Motor neuron (in vitro differentiated cells): Measurements from ENCODE around the gene LTB4R. TPM values are rescaled to one million over a fixed set of nuclear protein-coding genes. Genes with fewer than 3 reads are reported as not detected.
A peak's percentile ranks its signal among the peaks of the same experiment; 100 is the strongest.

Source experiments
- ATAC-seq, 8 experiments: fragments of 200-7000 bp; cut with Tn5 transposase; replicated peaks in 6 of 8; 2 replicates each; pipeline ENCODE4 v1.8.0; 2021; ENCODE audit warnings: mild to moderate bottlenecking in 8 of 8, moderate library complexity in 8 of 8
- H3K27ac ChIP-seq, 2 donors: fragments of 250-450 bp; sonication (Bioruptor Pico); 2 replicates each; pipeline ENCODE4 v1.9.0; 2021; ENCODE audit warnings: antibody characterized with exemption in 2 of 2, mild to moderate bottlenecking in 2 of 2, moderate library complexity in 1 of 2
- H3K4me1 ChIP-seq, 2 donors: fragments of 250-450 bp; sonication (Bioruptor Pico); replicated peaks in 1 of 2; 2 replicates each; pipeline ENCODE4 v1.6.1; 2021; ENCODE audit warnings: antibody characterized with exemption in 2 of 2, mild to moderate bottlenecking in 2 of 2, moderate library complexity in 1 of 2
- H3K4me3 ChIP-seq, 5 donors: fragments of 250-450 bp; sonication (Bioruptor Pico); 2 replicates each; pipeline ENCODE4 v1.9.0; 2021; ENCODE audit warnings: antibody characterized with exemption in 5 of 5, mild to moderate bottlenecking in 5 of 5, moderate library complexity in 4 of 5
- WGBS, 10 experiments: fragments of 450-650 bp; shearing (Covaris generic); methylation state at CpG; one replicate each; pipeline ENCODE4 v1.0.0; 2022; 5-methylcytosine and 5-hydroxymethylcytosine counted together
- in situ Hi-C, 9 experiments: fragments of 400-800 bp; cut with MboI; loops; one replicate each; pipeline ENCODE4 v1.15.0; 2021; ENCODE audit warnings: low sequenced_read_pairs in 9 of 9, low pct_unique_long_range_greater_than_20kb in 2 of 9; ENCODE audit not compliant: unreplicated experiment in 9 of 9
- total RNA-seq, 8 experiments: library from RNA; unstranded; fragments of 300-600 nt; gene quantifications; 2 replicates each; pipeline versions ENCODE4 v1.2.3 to v1.2.4, GENCODE V29; 2022

LTB4R gene
- total RNA-seq, result 10 to 100 TPM in 1 of 8 experiments, 1 to 10 TPM in 6, under 1 TPM in 1; 0.92 to 13.6 (median 2.1) TPM

DNA sequence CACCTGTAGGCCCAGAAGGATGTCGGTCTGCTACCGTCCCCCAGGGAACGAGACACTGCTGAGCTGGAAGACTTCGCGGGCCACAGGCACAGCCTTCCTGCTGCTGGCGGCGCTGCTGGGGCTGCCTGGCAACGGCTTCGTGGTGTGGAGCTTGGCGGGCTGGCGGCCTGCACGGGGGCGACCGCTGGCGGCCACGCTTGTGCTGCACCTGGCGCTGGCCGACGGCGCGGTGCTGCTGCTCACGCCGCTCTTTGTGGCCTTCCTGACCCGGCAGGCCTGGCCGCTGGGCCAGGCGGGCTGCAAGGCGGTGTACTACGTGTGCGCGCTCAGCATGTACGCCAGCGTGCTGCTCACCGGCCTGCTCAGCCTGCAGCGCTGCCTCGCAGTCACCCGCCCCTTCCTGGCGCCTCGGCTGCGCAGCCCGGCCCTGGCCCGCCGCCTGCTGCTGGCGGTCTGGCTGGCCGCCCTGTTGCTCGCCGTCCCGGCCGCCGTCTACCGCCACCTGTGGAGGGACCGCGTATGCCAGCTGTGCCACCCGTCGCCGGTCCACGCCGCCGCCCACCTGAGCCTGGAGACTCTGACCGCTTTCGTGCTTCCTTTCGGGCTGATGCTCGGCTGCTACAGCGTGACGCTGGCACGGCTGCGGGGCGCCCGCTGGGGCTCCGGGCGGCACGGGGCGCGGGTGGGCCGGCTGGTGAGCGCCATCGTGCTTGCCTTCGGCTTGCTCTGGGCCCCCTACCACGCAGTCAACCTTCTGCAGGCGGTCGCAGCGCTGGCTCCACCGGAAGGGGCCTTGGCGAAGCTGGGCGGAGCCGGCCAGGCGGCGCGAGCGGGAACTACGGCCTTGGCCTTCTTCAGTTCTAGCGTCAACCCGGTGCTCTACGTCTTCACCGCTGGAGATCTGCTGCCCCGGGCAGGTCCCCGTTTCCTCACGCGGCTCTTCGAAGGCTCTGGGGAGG is at the start of gene LTB4R:
Gene LTB4R, plus strand, starts transcription at position 857 of the 959 bp plus-strand sequence. CDS start 4,150 bp downstream, outside the sequence.
- 27 to 90% (median 63%) methylated on average over 2 to 19 of the region's 99 CpGs; no CpG with 5 or more reads in 6 of the 10 experiments for WGBS, 10 experiments
- no peak within 1 kb of the TSS for H3K27ac ChIP-seq
- peak; percentile 13 to 90 (median 86) for ATAC-seq
- in situ Hi-C loops, result no loop called here
- no peak within 1 kb of the TSS for H3K4me3 ChIP-seq
- H3K4me1 ChIP-seq, result peaks cover 0 to 3% of the 10 kb centered on the region in 2 donors

DNA sequence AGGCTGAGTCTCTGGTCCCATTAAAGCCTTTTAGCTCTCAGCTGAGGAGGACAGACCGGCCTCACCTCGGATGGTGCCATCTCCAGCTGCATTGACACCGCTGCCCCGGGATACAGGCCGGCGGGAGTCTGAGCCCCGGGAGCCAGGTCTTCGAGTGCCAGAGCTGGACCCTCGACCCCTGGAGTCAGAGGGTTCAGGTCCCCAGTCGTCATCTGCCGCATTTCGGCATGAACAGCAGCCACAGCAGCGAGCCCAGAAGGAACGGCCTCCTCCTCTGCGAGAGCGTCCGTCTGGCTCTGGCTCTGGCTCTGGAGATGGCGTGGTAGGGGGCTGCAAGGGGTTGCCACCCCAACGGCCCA is 49.4 kb upstream of the LTB4R start:
- no peak for ATAC-seq
- no peak overlapping the region for H3K4me3 ChIP-seq
- WGBS, 10 experiments, result 40 to 100% (median 80%) methylated on average over 1 to 4 of the region's 19 CpGs; no CpG with 5 or more reads in 4 of the 10 experiments
- in situ Hi-C loops, result no loop called here
- H3K27ac ChIP-seq, result no peak overlapping the region
- no peaks in the 10 kb centered on the region for H3K4me1 ChIP-seq

- Histone ChIP-seq H3K4me1 (no peaks in the 10 kb centered on the region), H3K27ac (no peak within 1 kb of the TSS), H3K4me3 (no peak within 1 kb of the TSS)
- in situ Hi-C loops, result no loop called here
- 58 to 83% (median 72%) methylated on average over 1 to 2 of the region's 14 CpGs; no CpG with 5 or more reads in 7 of the 10 experiments for WGBS, 10 experiments
- peak in 1 of 8 experiments; percentile 24 for ATAC-seq
Measured at GRCh38 chr14:24262821-24263733, 48.2 kb upstream of the LTB4R start, which contains the start of gene TGM1. TSS of gene TGM1 (minus strand) at chr14:24263177. CDS start at chr14:24262352, 825 bp downstream.

- 72% methylated on average over 3 of the region's 6 CpGs; no CpG with 5 or more reads in 9 of the 10 experiments for WGBS, 10 experiments
- no peak overlapping the region for H3K4me3 ChIP-seq
- in situ Hi-C loops, result no loop called here
- ATAC-seq, result no peak
- no peak overlapping the region for H3K27ac ChIP-seq
- H3K4me1 ChIP-seq, result no peaks in the 10 kb centered on the region
Measured at GRCh38 chr14:24263848-24264247, 47.5 kb upstream of the LTB4R start.

- H3K4me1 ChIP-seq, result no peaks in the 10 kb centered on the region
- H3K27ac ChIP-seq, result no peak overlapping the region
- in situ Hi-C loops, result no loop called here
- 0 to 33% methylated on average over 1 to 2 of the region's 6 CpGs; no CpG with 5 or more reads in 8 of the 10 experiments for WGBS, 10 experiments
- ATAC-seq, result peak in 3 of 8 experiments; percentile 61 to 89 (median 85)
- H3K4me3 ChIP-seq, result no peak overlapping the region
Measured at GRCh38 chr14:24264298-24264697, 47.0 kb upstream of the LTB4R start.

- 74 to 100% (median 100%) methylated on average over 1 to 6 of the region's 18 CpGs; no CpG with 5 or more reads in 7 of the 10 experiments for WGBS, 10 experiments
- Histone ChIP-seq H3K4me1 (no peaks in the 10 kb centered on the region), H3K27ac (no peak overlapping the region), H3K4me3 (no peak overlapping the region)
- ATAC-seq, result no peak
- in situ Hi-C loops, result no loop called here
Measured at GRCh38 chr14:24266344-24267244, 44.7 kb upstream of the LTB4R start.

DNA sequence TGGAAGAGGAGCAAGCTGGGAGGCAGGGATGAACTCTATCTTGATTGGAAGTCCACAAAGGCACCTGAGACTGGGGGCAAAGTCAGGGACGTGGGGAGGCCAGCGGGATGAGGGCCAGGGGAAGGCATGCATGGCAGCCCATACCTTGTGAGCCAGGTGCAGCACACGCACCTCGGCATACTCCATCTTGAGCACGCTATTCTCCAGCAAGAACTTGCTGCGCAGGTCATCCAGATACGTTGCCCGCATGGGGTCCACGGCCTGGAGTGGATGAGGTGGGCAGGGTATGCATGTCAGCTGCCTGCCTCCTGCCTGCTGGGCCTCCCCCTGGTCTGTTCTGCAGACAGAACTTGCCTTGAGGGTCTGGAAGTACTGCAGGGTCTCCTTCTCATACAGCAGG is 43.8 kb upstream of the LTB4R start:
- WGBS, 10 experiments, result 60 to 100% (median 90%) methylated on average over 2 to 7 of the region's 9 CpGs; no CpG with 5 or more reads in 4 of the 10 experiments
- Histone ChIP-seq H3K27ac (no peak overlapping the region), H3K4me3 (no peak overlapping the region), H3K4me1 (peaks cover 0 to 2% of the 10 kb centered on the region in 2 donors)
- ATAC-seq, result no peak
- in situ Hi-C loops, result no loop called here

DNA sequence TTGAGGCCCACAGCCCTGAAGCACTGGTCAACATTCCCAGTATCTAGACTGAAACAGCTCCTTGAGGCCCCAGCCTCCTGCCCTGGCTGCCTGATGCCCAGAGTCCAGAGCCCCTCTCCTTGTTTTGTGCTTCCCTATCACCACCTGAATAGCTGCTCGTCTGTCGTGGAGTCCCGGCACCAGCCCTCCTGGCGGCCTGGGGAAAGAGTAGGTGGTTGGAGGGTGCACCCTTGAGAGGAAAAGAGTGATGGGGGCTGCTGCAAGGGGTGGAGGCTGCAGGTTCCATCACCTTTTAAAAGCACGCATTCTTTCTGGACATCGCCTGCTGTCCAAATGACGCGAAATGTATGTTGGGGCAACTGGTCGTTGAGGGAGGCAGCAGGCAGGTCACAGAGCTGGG is 43.1 kb upstream of the LTB4R start:
- Histone ChIP-seq H3K4me1 (peaks cover 0 to 2% of the 10 kb centered on the region in 2 donors), H3K4me3 (no peak overlapping the region), H3K27ac (no peak overlapping the region)
- in situ Hi-C loops, result no loop called here
- 40 to 78% (median 60%) methylated on average over 1 to 9 of the region's 9 CpGs; no CpG with 5 or more reads in 7 of the 10 experiments for WGBS, 10 experiments
- no peak for ATAC-seq

GRCh38 chr14:24269368-24269767 is 41.9 kb upstream of the LTB4R start:
- Histone ChIP-seq H3K4me1 (peaks cover 0 to 2% of the 10 kb centered on the region in 2 donors), H3K4me3 (no peak overlapping the region), H3K27ac (no peak overlapping the region)
- in situ Hi-C loops, result no loop called here
- no peak for ATAC-seq
- WGBS, 10 experiments, result 0 to 100% (median 91%) methylated on average over 1 to 4 of the region's 8 CpGs; no CpG with 5 or more reads in 3 of the 10 experiments

DNA sequence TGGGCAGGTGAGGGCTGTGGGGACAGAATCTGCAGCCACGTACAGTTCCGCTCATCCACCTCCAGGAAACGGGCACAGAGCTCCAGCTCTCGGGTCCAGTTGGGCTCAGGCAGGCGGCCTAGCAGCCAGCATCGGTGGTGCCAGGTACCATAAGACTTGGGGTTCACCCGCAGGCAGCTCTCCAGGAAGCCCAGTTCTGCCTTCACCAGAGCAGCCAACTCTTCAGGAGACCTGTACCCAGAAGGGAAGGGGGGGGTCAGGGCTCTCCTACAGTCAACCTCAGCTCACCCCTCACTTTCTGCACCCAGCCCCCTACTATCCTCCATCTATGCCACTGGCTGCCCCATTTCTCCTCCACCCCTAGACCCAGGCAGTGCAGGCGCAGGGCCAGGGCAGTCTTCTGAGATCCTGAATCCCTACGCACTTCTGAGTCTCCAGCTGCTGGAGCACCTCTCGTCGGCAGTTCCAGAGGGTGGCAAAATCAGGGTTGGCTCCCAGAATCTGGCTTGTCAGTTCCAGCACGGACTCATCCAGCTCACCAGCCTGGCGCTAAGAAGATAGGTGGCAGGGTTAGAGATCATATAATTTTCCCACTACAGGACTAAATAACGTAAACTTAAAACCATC is 41.3 kb upstream of the LTB4R start:
- Histone ChIP-seq H3K4me1 (peaks cover 0 to 2% of the 10 kb centered on the region in 2 donors), H3K27ac (no peak overlapping the region), H3K4me3 (no peak overlapping the region)
- ATAC-seq, result no peak
- in situ Hi-C loops, result no loop called here
- WGBS, 10 experiments, result 76 to 100% (median 100%) methylated on average over 1 to 3 of the region's 14 CpGs; no CpG with 5 or more reads in 1 of the 10 experiments

DNA sequence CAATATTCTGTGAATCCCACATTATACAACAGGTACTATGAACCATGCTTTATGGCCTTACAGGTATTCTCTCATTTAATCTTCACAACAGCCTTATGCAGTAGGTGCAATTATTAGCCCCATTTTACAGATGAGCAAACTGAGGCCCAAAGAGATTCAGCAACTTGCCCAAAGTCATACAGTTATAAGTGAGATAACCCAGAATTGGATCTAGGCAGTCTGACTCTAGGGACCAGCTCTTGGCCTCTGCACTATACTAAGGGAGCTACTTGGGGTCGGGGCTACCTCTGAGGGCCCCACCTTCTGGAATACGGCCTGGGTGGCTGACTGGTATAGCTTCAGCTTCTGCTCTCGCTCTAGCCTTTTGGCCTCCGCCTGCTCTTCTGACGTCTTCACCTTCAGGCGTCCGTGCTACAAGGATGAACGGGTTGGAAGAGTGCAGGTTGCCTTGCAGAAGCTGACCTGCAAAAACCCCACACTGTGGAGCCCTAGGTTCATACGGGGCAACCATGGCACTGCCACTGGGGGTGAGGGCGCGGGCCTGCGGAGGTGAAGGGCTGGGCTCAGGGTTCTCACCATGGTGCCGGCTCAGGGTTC is 40.7 kb upstream of the LTB4R start:
- WGBS, 10 experiments, result 0 to 50% (median 38%) methylated on average over 2 to 3 of the region's 13 CpGs; no CpG with 5 or more reads in 4 of the 10 experiments

More for the DNA sequence above, 40.7 kb upstream of the LTB4R start:
- no peak for ATAC-seq
- H3K4me1 ChIP-seq, result peaks cover 0 to 2% of the 10 kb centered on the region in 2 donors
- peak overlapping the region; percentile 95 for H3K27ac ChIP-seq
- peak overlapping the region; percentile 74 to 95 (median 92) for H3K4me3 ChIP-seq
- in situ Hi-C loops, result no loop called here
